ENCODE results near the gene PLEKHH1. TPM values are rescaled to one million over a fixed set of nuclear protein-coding genes. Genes with fewer than 3 reads are reported as not detected.

PLEKHH1 gene
- total RNA-seq, 1 experiment from 2014 or later = 6.7 TPM

DNA sequence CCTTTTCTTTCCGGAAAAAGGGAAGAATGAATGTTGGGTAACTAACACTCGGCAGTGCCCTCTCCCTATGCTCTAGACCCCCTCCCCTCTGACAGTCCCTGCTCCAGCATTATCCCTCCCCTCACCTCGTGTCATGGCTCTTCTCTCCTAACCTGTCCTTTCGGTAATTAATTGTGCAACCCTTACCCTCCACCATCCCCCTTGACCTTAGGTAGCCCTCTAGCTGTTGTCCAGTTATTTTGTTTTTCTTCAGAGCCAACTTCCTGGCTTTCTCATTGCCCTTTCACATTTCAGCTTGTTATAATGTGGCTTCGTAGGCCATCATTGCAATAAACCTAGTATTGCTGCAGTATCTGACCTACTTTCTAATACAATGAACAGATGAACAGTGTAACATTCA is 97.8 kb downstream of the PLEKHH1 start:
- Histone ChIP-seq H3K36me3 (ENCODE audit: control insufficient read depth, insufficient read depth, low read length) (no peaks in the 10 kb centered on the region), H3K4me1 (ENCODE audit: control insufficient read depth, insufficient read depth, low read length) (no peaks in the 10 kb centered on the region), H3K4me3 (ENCODE audit: low read depth in 2 of 2, low read length in 2 of 2) (no peak overlapping the region), H3K9me3 (ENCODE audit: control insufficient read depth, insufficient read depth, low read depth, low read length) (no peaks in the 10 kb centered on the region), H3K27ac (ENCODE audit: low read length) (no peak overlapping the region), H3K27me3 (ENCODE audit: control insufficient read depth, insufficient read depth, low read length) (no peaks in the 10 kb centered on the region)
- no peak for DNase-seq (ENCODE audit: low read depth, low spot score)
- intact Hi-C loops (cut with micrococcal nuclease; ENCODE audit: unreplicated experiment) = no loop called here
- TF ChIP-seq SIN3A (IDR thresholded peaks at IDR 0.05; ENCODE audit: borderline replicate concordance, insufficient read depth, low read depth, low read length) (no peak), REST (IDR thresholded peaks at IDR 0.05; ENCODE audit: insufficient read depth in 1 of 2, low read depth in 2 of 2, low read length in 1 of 2) (no peak), POLR2AphosphoS5 (IDR thresholded peaks at IDR 0.05; ENCODE audit: low read depth, low read length) (no peak), TCF7L2 (IDR thresholded peaks at IDR 0.05; ENCODE audit: low read depth, low read length) (no peak)
- TF ChIP-seq, protein P1, sequence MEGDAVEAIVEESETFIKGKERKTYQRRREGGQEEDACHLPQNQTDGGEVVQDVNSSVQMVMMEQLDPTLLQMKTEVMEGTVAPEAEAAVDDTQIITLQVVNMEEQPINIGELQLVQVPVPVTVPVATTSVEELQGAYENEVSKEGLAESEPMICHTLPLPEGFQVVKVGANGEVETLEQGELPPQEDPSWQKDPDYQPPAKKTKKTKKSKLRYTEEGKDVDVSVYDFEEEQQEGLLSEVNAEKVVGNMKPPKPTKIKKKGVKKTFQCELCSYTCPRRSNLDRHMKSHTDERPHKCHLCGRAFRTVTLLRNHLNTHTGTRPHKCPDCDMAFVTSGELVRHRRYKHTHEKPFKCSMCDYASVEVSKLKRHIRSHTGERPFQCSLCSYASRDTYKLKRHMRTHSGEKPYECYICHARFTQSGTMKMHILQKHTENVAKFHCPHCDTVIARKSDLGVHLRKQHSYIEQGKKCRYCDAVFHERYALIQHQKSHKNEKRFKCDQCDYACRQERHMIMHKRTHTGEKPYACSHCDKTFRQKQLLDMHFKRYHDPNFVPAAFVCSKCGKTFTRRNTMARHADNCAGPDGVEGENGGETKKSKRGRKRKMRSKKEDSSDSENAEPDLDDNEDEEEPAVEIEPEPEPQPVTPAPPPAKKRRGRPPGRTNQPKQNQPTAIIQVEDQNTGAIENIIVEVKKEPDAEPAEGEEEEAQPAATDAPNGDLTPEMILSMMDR (IDR thresholded peaks at IDR 0.05) = no peak
- ChIA-PET CTCF (no interaction called here), POLR2A (no interaction called here)
- no peak for ATAC-seq
- in situ Hi-C loops (cut with HindIII; ENCODE audit: low pct_unique_long_range_greater_than_20kb, low sequenced_read_pairs) = no loop called here
- BruUV-seq (replicated peaks) = no TSS peak

DNA sequence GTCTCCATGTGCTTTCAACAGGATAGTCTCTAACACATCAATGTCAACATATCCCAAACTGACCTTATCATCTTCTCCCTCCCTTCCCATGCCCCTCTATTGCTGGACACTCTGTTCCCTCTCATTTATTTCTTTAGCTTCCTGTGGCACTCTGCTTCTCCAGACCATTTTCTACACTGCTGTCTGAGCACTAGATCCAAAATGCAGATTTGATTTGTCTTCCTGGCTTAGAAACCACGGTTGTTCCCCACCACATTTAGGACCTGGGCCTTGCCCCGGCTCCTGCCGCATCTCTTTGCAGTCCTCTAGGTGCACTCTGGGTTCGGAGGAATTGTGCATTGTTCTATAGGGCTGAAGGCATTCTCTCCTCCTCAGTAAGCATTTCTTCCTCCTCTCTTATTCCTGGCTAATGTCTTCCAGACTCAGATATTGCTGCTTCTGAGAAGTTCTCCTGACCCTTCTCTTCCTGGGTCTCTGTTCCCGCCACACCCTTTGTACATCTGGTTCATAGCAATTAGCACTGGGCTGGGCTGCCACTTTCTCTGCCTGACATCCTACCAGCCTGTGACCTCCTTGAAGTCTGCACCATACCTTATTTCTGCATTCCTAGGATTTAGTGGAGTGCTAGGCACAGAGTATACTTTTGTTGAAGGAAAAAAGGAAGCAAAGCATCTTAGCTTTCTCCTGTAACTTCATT is 100.5 kb downstream of the PLEKHH1 start:
- BruUV-seq (replicated peaks) = no TSS peak
- no peak for DNase-seq (ENCODE audit: low read depth, low spot score)
- no peak for ATAC-seq
- TF ChIP-seq REST (IDR thresholded peaks at IDR 0.05; ENCODE audit: insufficient read depth in 1 of 2, low read depth in 2 of 2, low read length in 1 of 2) (no peak), POLR2AphosphoS5 (IDR thresholded peaks at IDR 0.05; ENCODE audit: low read depth, low read length) (no peak), SIN3A (IDR thresholded peaks at IDR 0.05; ENCODE audit: borderline replicate concordance, insufficient read depth, low read depth, low read length) (no peak), TCF7L2 (IDR thresholded peaks at IDR 0.05; ENCODE audit: low read depth, low read length) (no peak)
- TF ChIP-seq, protein P1 (IDR thresholded peaks at IDR 0.05) = no peak
- Histone ChIP-seq H3K27ac (ENCODE audit: low read length) (no peak overlapping the region), H3K36me3 (ENCODE audit: control insufficient read depth, insufficient read depth, low read length) (no peaks in the 10 kb centered on the region), H3K4me1 (ENCODE audit: control insufficient read depth, insufficient read depth, low read length) (no peaks in the 10 kb centered on the region; the same call in 1 of the 2 replicates), H3K27me3 (ENCODE audit: control insufficient read depth, insufficient read depth, low read length) (no peaks in the 10 kb centered on the region), H3K4me3 (ENCODE audit: low read depth in 2 of 2, low read length in 2 of 2) (no peak overlapping the region), H3K9me3 (ENCODE audit: control insufficient read depth, insufficient read depth, low read depth, low read length) (no peaks in the 10 kb centered on the region)
- in situ Hi-C loops (cut with HindIII; ENCODE audit: low pct_unique_long_range_greater_than_20kb, low sequenced_read_pairs) = no loop called here
- intact Hi-C loops (cut with micrococcal nuclease; ENCODE audit: unreplicated experiment) = no loop called here
- CTCF ChIA-PET = no interaction called here
- POLR2A ChIA-PET = no interaction called here

All from Panc1 (cell line).